Middle frontal gyrus (tissue), 1 donor: ENCODE measurements around the gene PALLD.
"Not testable (repeated sequence)": the region's sequence is repeated elsewhere in the genome, so short reads cannot be mapped to it uniquely, and the experiment has no call there.

Experiments used
- DNase-seq: peaks from one replicate; pipeline ENCODE4 v3.0.0-alpha.2; 2015; ENCODE audit warnings: low spot score; ENCODE audit errors: extremely low spot score

PALLD gene

GRCh38 chr4:168496834-168497233 lies at the start of gene PALLD:
TSS of gene PALLD (plus strand) at chr4:168497052.
- no peak for DNase-seq

- not testable (repeated sequence) for DNase-seq
These were observed 47.8 kb upstream of the PALLD start for GRCh38 chr4:168449063-168449462.

GRCh38 chr4:168449719-168450452 lies 47.0 kb upstream of the PALLD start:
- no peak for DNase-seq

GRCh38 chr4:168451331-168451730 lies 45.5 kb upstream of the PALLD start:
- no peak for DNase-seq

GRCh38 chr4:168451744-168452390 lies 45.0 kb upstream of the PALLD start:
- no peak for DNase-seq

- no peak for DNase-seq
These were observed 43.7 kb upstream of the PALLD start for GRCh38 chr4:168453146-168453545.

GRCh38 chr4:168458256-168458655 lies 38.6 kb upstream of the PALLD start:
- DNase-seq = not testable (repeated sequence)

GRCh38 chr4:168461821-168462220 lies 35.0 kb upstream of the PALLD start:
- DNase-seq = no peak

- DNase-seq = no peak
These were observed 23.9 kb upstream of the PALLD start for GRCh38 chr4:168472920-168473319.

GRCh38 chr4:168474660-168475320 lies 22.1 kb upstream of the PALLD start:
- DNase-seq = no peak

GRCh38 chr4:168475745-168476144 lies 21.1 kb upstream of the PALLD start:
- no peak for DNase-seq

GRCh38 chr4:168478868-168479267 lies 18.0 kb upstream of the PALLD start:
- DNase-seq = no peak

GRCh38 chr4:168480931-168481611 lies 15.8 kb upstream of the PALLD start:
- DNase-seq = no peak

- DNase-seq = no peak
These were observed 13.0 kb upstream of the PALLD start for GRCh38 chr4:168483811-168484210.

- DNase-seq = no peak
These were observed 12.2 kb upstream of the PALLD start for GRCh38 chr4:168484626-168485025.

GRCh38 chr4:168485156-168485910 lies 11.5 kb upstream of the PALLD start:
- no peak for DNase-seq

GRCh38 chr4:168486912-168487281 lies 10.0 kb upstream of the PALLD start:
- DNase-seq = no peak

GRCh38 chr4:168487282-168488035 lies 9.4 kb upstream of the PALLD start:
- DNase-seq = no peak

GRCh38 chr4:168488869-168489274 lies 8.0 kb upstream of the PALLD start:
- DNase-seq = no peak

- DNase-seq = no peak
These were observed 7.2 kb upstream of the PALLD start for GRCh38 chr4:168489616-168490015.
